ENCODE measurements around the gene FYB2. TPM values are rescaled to one million over a fixed set of nuclear protein-coding genes. Genes with fewer than 3 reads are reported as not detected.

The FYB2 gene
- total and polyA plus RNA-seq, 10 of the 15 experiments (the other 5 are each of a cell fraction or from before 2014, with no cell fraction given), result 0.04 to 0.16 (median 0.05) TPM; not detected in 4

DNA sequence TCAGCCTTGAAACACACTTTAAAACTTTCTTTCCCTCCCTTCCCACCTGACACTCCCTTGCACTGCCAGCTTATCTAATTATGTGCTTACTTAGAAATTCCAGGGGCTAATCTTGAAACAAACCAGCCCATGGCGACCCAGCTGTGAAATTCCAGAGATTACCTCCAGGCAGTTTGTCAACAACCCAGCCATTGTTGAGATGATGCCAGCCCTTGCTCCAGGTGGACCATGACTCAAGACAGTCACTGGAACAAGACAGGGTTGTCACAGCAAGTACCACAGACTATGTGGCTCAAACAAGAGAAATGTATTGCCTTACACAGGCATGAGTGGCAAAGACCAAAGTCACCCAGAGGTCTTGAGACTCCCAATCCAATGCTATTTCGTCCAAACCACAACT lies 7.9 kb downstream of the FYB2 start:
- Histone ChIP-seq H3K36me3 (ENCODE audit: control insufficient read depth in 2 of 2, insufficient read depth in 2 of 2, low read length in 1 of 2) (no peaks in the 10 kb centered on the region), H3K79me2 (ENCODE audit: control insufficient read depth, insufficient read depth, low read length) (no peaks in the 10 kb centered on the region), H3K4me3 (no peak overlapping the region), H3K9ac (ENCODE audit: control insufficient read depth, insufficient read depth, low read length) (no peak overlapping the region), H3K4me1 (ENCODE audit: control insufficient read depth, insufficient read depth, low read length) (no peaks in the 10 kb centered on the region), H2AFZ (ENCODE audit: control insufficient read depth, low read depth, low read length) (no peak overlapping the region), H4K20me1 (ENCODE audit: control insufficient read depth, insufficient read depth) (no peaks in the 10 kb centered on the region), H3K27me3 (replicated peaks in 1 of 2; ENCODE audit: control insufficient read depth in 2 of 2, insufficient read depth in 2 of 2, low read length in 1 of 2) (no peaks in the 10 kb centered on the region), H3K9me3 (replicated peaks; ENCODE audit: control insufficient read depth, insufficient read depth, low read length) (no peaks in the 10 kb centered on the region), H3K27ac (ENCODE audit: control insufficient read depth, insufficient read depth) (no peak overlapping the region), H3K4me2 (ENCODE audit: control insufficient read depth, insufficient read depth) (no peak overlapping the region)
- 0% methylated on average over 2 of the region's 2 CpGs for WGBS (ENCODE audit: insufficient coverage, insufficient replicate concordance, low lambda C conversion rate, missing lambda C conversion rate)
- no peak for DNase-seq (ENCODE audit: low read depth, low spot score)
- no peak for ATAC-seq
- POLR2A ChIA-PET, result no interaction called here
- SMC1A ChIA-PET (ENCODE audit: uncharacterized antibody, unreplicated experiment), result no interaction called here
- RAD21 ChIA-PET (ENCODE audit: unreplicated experiment), result no interaction called here
- in situ Hi-C loops (cut with MboI), result no loop called here
- no peak for FAIRE-seq
- intact Hi-C loops (cut with micrococcal nuclease; ENCODE audit: unreplicated experiment), result no loop called here
- CTCF ChIA-PET, result no interaction called here
- TF ChIP-seq IRF3 (IDR thresholded peaks at IDR 0.05), result no peak
- no peak for TF ChIP-seq RB1 (IDR thresholded peaks at IDR 0.05; ENCODE audit: borderline replicate concordance)
- no peak for TF ChIP-seq MTA3 (IDR thresholded peaks at IDR 0.05; ENCODE audit: borderline replicate concordance, low read length)
- TF ChIP-seq POLR2AphosphoS5 (IDR thresholded peaks at IDR 0.05; ENCODE audit: low read length), result no peak
- TF ChIP-seq, protein P1, sequence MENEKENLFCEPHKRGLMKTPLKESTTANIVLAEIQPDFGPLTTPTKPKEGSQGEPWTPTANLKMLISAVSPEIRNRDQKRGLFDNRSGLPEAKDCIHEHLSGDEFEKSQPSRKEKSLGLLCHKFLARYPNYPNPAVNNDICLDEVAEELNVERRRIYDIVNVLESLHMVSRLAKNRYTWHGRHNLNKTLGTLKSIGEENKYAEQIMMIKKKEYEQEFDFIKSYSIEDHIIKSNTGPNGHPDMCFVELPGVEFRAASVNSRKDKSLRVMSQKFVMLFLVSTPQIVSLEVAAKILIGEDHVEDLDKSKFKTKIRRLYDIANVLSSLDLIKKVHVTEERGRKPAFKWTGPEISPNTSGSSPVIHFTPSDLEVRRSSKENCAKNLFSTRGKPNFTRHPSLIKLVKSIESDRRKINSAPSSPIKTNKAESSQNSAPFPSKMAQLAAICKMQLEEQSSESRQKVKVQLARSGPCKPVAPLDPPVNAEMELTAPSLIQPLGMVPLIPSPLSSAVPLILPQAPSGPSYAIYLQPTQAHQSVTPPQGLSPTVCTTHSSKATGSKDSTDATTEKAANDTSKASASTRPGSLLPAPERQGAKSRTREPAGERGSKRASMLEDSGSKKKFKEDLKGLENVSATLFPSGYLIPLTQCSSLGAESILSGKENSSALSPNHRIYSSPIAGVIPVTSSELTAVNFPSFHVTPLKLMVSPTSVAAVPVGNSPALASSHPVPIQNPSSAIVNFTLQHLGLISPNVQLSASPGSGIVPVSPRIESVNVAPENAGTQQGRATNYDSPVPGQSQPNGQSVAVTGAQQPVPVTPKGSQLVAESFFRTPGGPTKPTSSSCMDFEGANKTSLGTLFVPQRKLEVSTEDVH (IDR thresholded peaks at IDR 0.05; ENCODE audit: low read depth, partially characterized antibody), result no peak
- TF ChIP-seq KAT2A (conservative IDR thresholded peaks at IDR 0.05; ENCODE audit: control insufficient read depth, low read depth, low read length), result no peak
- no peak for TF ChIP-seq ASH2L (IDR thresholded peaks at IDR 0.05; ENCODE audit: borderline replicate concordance, low read depth)
- TF ChIP-seq SUZ12 (IDR thresholded peaks at IDR 0.05; ENCODE audit: unreplicated experiment), result no peak
- TF ChIP-seq JUND (IDR thresholded peaks at IDR 0.05; ENCODE audit: low read depth, low read length), result no peak
- BruUV-seq (replicated peaks), result no TSS peak

All from GM12878 (cell line).